NCI-H345 (cell line): ENCODE data around the gene IFI16.
"Not testable (repeated sequence)": the region's sequence is repeated elsewhere in the genome, so short reads cannot be mapped to it uniquely, and the experiment has no call there.

Experiments
- DNase-seq: peaks from one replicate; lab custom pipeline; 2025; lab: John Stamatoyannopoulos, UW

IFI16 gene

DNA sequence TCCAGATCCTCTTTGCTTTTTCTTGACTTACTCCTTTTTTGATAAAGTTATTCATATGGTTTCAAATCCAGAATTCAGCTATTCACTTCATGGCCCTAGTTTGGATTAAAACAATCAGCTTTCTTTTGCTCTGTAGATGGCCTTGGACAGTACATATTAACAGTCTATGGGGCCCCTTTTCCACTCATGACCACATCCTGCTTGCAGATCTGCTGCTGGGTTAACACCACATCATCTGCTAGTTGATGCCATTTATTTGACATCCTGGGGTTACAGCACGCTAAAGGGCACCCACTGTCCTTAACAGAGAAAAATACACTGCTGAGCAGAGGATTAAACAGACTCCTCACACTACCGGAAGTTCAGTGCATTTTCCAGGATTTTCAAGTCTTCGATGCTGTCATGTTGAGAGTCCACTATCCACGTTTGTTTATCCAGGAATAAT is 941 bp upstream of the IFI16 start:
- no peak for DNase-seq

DNA sequence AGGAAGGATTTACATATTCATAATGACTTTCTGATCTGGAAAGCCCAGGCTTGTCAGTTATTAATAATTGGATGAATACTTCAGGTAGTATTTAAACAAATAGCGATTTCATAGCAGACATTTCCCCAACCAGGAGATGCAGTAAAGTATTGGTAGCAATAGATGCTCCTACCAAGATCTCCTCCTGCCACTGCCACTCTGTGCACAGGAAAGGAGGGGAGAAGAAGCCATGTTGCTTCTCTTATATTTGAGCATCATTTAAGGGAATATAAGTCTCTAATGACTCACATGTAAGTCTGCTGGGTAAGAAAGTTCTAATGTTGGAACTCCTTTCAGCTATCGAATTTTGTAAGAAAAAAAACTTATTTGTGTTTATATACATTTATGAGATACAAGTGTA is 420 bp upstream of the IFI16 start:
- DNase-seq: no peak

DNA sequence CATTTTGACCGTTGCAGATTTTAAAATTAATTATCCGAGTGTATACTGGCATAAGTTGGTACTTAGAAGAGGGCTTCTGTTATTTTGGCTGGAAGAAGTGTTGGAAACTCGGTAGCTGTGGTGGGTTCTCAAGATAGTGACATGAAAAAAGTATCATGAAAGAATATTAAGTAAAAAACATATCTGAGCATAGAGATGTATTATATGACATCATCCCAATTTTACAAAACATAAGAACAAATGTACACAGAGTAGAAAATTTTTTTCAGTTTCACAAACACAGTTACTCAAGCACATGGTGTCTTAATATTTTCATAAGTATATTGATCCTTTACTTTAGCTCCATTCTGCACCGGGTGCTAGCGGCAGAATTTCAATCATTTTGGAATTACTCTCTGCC is 684 bp downstream of the IFI16 start:
- no peak for DNase-seq

GRCh38 chr1:159011001-159011400 is 1.3 kb downstream of the IFI16 start:
- not testable (repeated sequence) for DNase-seq

DNA sequence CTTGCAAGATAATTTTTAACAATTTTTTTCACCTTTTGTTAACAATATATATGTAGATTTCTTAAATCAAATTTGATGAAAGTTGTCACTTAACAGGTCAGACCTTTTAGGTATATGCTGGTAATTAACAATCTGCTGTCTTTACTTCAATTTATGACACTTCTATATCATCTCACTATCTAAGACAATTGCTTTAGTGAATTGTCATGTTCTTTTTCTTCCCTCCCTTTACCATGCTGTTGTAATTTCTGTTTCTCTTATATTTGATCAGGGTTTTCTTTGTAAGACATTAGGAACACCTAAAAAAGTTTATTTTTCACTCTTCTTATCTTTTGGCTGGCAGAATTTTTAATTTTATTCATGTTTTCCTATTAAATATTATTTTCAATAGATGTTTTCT is 2.0 kb downstream of the IFI16 start:
- no peak for DNase-seq

- no peak for DNase-seq
Observed at GRCh38 chr1:159012495-159012894, 2.8 kb downstream of the IFI16 start.

DNA sequence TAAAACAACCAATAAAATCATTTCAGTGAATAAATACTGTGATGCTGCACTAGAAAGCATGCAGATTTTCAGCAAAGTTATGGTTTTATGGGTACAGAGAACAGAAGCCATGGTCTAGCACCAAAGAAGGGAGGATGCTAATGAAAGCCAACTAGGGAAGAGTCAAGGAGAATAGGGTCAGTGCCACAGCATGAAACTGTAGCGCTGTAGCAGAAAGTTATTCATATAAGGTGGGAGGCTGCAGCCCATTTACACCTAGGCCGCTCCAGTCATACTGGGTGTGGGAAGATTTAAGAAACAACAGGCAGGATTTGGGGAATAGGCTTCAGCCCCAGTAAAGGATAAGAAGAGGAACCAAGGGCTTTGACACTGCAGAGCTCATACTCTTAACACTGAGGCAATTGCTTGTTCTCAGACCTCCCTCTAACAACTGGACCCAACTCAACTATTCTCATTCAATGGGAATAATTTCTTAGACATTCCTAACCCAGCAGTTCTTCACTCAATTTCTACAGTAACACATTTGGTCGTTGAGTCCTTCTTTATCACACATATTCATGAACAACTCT is 4.4 kb downstream of the IFI16 start:
- DNase-seq: no peak

DNA sequence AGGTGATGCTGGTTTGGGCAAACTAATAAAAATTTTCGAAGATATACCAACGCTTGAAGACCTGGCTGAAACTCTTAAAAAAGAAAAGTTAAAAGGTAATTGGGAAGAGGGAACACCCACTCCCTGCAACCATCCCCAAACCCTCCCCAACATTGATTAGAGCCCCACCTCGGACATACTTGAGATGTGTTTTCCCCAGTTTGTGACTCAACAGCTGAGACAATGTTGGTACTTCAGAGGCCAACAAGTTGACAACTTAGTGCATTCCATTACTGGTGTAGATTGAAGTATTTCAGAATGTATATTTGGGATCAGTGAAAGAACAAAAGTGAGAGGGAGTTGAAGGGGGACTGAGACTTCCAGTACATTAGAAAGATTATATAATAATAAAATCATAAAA is 5.1 kb downstream of the IFI16 start:
- DNase-seq: no peak

DNA sequence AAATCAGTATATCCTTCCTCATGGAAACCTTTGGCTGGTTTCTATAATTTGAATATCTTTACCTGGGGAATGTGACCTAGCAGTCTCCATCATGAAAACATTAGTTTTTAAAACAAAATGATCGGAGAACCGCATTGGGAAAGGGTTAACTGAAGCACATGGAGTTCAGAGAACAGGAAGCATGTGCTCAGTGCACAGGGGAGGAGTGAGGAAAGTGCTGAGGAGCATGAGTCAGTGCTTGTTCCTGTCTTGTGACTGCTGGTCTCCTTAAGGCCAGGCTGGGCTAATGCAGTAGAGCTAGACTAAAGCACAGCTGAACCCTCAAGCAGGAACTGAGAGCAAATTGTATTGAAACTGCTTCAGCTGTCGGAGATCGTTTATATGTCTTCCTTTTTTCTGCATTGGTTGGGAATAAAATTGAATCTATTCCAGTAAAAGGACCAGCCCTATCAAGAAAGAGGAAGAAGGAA is 5.8 kb downstream of the IFI16 start:
- DNase-seq: no peak

GRCh38 chr1:159023723-159024122 is 14.0 kb downstream of the IFI16 start:
- no peak for DNase-seq

DNA sequence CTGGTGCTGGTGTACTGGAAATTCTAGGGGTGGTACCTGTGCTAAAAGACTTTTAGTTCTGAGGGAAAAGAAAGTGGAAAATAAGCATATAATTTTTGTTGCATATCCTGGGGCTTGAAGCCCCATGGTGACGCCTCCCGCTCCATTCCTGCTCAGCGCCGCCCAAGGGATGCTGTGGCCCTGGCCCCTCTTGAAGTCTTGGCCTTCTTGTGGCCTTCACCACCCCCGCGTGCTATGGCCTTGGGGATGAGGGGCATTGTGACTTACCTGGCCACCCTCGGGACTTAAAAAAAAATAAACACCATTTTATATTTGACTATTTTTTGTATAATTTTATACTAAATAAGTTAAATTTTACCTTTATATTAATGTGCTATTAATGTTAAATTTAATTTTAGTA is 15.3 kb downstream of the IFI16 start:
- DNase-seq: no peak

- DNase-seq: not testable (repeated sequence)
Observed at GRCh38 chr1:159026841-159027240, 17.1 kb downstream of the IFI16 start.

GRCh38 chr1:159030311-159030710 is 20.6 kb downstream of the IFI16 start:
- DNase-seq: no peak

GRCh38 chr1:159030877-159031447 is 21.3 kb downstream of the IFI16 start:
- no peak for DNase-seq

DNA sequence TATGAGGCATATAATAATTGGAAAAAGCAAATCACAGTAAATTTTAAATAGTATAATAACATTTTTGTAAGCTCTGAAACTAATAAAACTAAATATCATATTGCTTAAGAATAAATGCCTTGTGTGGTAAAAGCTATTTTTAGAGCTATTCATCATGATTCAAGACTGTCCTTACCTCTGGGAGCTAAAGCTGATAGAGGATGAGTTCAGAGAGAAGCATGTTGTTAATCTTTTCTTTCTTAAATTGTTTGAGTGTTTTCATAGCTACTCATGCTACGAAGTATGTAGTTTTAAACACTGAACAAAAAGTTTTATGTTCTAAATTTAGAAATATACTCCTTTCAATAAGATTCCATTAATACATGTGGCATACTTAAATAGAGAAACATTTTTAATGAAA is 30.5 kb downstream of the IFI16 start:
- no peak for DNase-seq

DNA sequence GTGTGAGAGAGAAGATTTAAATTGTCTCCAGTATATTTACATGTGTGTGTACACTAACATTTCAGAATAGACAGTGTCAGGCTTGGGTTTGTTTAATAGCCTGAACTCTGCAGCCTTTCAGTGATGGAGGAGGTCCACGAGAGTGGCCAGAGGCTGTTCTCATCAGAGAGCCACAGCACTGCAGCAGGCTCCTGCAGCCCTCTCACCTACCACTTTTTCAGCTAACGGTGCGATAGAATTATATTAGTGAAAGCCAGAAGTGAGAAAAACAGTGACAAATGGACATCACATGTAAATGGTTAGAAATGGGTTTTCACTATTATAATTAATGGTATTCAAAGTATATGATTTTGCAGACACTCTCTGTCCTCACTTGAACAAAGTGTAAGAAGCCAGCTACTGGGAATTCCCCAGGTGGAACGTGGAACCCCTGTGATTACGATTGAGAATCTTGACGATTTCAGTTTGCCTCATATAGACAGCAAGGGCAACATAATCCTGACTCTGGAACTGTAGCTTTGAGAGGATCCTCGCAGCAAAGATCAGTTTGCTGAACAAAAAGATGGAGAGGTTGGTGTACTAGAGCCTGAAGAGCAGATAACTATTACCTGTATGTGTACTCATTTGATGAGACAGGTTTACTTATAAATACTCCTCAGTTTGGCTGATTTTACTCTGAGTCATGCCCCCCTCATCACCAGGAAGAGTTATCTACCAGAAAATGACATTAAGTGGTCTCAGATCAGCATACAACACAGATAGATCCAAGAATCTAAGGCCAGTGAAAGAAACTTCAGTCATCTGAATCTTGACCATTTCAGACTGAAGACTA is 31.4 kb downstream of the IFI16 start:
- DNase-seq: no peak

DNA sequence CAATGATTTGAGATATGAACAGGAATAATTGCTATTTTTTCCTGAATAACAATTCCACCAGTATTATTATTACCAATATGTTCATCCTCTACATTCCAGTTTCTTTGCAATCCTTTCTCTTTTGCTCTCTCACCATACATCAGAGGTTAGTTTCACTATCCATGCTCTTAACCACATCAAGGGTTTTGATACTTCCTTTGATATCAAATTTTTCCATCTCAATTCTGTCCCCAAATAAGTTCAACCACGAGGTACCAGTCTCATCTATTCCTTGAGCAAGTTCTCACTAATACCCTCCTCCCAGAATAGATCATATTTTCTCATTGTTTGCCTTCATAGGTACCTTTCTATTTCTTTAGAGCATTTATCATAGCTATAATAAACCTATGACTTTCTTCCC is 36.8 kb downstream of the IFI16 start:
- not testable (repeated sequence) for DNase-seq

DNA sequence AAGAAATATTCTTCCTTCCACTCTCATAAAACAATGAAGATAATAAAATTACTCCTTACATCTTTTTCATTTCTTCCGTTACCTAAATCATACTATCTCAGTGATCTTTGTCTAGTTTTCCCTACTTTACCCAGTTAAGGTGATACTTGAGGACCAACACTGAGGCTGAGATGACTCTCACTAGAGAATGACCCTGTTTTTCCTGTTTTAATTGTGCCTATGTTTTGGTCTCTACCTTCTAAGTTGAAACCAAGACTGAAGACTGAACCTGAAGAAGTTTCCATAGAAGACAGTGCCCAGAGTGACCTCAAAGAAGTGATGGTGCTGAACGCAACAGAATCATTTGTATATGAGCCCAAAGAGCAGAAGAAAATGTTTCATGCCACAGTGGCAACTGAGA is 41.7 kb downstream of the IFI16 start:
- no peak for DNase-seq

DNA sequence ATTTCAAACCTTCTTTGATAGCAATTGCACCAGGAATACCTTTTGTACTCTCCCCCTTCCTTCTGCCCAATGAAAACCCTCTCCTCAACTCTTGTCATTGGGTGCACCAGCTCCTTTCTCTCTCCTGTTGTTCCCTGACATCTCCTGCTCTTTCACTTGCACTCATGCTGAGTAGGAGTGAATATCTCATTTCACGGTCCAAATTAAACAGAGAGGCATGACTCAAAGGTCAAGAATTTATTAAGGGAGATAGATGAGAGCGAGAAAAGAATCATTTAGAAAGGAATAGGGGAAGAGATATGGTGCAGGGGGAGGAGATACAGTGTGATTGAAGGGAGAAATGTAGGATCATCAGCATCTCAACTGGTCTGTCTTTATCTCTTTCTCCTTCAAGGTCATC is 44.7 kb downstream of the IFI16 start:
- DNase-seq: no peak

DNA sequence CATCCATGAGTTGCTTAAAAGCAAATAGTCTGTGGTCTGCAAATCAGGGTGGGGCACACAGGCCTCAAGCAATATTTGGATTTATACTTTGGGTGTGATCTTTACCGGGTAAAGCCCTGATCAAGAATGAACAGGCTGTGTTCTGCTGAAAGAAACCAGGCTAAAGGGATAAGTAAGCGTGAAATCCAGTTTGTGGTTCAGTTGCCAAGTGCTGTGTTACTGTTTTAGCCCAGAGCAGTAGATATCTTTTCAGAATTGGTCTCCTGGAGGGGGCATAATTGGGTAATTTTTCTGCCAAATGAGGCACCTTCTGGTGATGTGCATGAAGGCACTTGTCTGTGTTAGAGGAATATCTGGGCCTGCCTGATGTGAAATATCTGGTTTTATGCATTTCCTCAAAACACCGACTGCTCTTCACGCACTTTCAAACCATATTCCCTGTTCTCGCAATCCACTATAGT is 45.5 kb downstream of the IFI16 start:
- no peak for DNase-seq

GRCh38 chr1:159056069-159056698 is 46.5 kb downstream of the IFI16 start:
- DNase-seq: no peak

DNA sequence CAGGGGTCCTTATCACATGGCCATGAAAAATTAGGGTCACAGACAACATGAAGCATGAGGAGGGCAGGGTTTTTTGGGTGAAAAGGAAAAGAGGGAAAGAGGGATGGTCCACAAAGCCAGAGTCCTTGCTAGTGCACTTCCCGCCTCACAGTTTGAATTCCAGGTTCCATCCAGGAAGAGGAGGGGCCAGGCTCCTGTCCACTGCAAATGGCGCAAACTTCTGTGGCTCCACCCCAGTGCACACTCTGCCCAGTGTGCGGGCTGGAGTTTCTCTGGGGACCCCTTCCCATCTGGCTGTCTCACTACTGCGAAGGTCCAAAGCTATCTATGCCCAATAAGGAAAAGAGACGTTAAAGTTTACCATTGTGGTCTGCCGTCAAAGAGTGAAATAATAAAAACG is 49.0 kb downstream of the IFI16 start:
- DNase-seq: no peak

DNA sequence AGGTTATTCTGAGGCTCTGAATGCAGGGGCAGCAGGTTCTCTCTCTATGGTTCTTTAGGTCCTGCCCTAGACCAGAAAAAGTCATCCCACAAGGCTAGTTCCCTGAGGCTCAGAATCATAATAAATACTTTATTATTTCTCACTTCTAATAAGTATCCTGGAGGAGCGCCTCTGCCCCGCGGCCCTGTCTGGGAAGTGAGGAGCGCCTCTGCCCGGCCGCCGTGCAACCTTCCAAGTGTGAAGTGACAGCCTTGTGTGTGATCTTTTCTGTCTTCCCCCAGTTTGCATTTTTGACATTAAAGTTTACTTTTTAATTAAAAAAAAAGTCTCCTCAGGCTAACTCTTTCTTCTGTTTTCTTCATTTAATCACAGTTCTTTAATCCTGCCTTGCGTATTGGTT is 55.4 kb downstream of the IFI16 start:
- no peak for DNase-seq
